Caco-2 (cell line): Measurements from ENCODE around the gene DDX3X. TPM values are rescaled to one million over a fixed set of nuclear protein-coding genes. Genes with fewer than 3 reads are reported as not detected.
"Not testable (repeated sequence)": the region's sequence is repeated elsewhere in the genome, so short reads cannot be mapped to it uniquely, and the experiment has no call there.

Experiments
- BruUV-seq: library from RNA; stranded (reverse); fragments of 400-500 nt; replicated peaks from 2 replicates; lab custom pipeline; 2021; lab: Mats Ljungman, UMichigan
- CTCF ChIA-PET: fragments of 300-600 bp; sonication (Branson Sonifier 250); formaldehyde crosslinking; loops from one replicate; lab custom pipeline; 2022; ENCODE audit warnings: antibody characterized with exemption; lab: Charles Lee
- POLR2A ChIA-PET: fragments of 300-600 bp; sonication (Branson Sonifier 250); formaldehyde crosslinking; loops from one replicate; lab custom pipeline; 2022; ENCODE audit warnings: antibody characterized with exemption; lab: Charles Lee
- DNase-seq, 2 experiments: peaks; one replicate each; pipeline versions ENCODE4 v3.0.0 to v3.0.0-alpha.2; 2020 to 2022
- H3K27me3 ChIP-seq: replicated peaks from 2 replicates; pipeline ENCODE4 v1.6.0; 2011; ENCODE audit warnings: low read length; ENCODE audit not compliant: control insufficient read depth, insufficient read depth
- H3K36me3 ChIP-seq: 2 replicates; pipeline ENCODE4 v1.5.1; 2011; ENCODE audit warnings: low read length; ENCODE audit not compliant: control insufficient read depth, insufficient read depth
- H3K4me1 ChIP-seq: fragments of 250-450 bp; sonication (Bioruptor Pico); 2 replicates; pipeline ENCODE4 v1.5.1; 2020; ENCODE audit warnings: mild to moderate bottlenecking
- H3K4me3 ChIP-seq: 2 replicates; pipeline ENCODE4 v1.5.1; 2011; ENCODE audit warnings: low read depth, mild to moderate bottlenecking, control low read depth, low read length
- H3K9me3 ChIP-seq: fragments of 250-450 bp; sonication (Bioruptor Pico); 2 replicates; pipeline ENCODE4 v1.5.1; 2020; ENCODE audit warnings: mild to moderate bottlenecking, moderate library complexity
- H3K27ac Mint-ChIP-seq: one replicate; pipeline ENCODE4 v1.8.0; 2022; ENCODE audit warnings: mixed read lengths; ENCODE audit not compliant: unreplicated experiment
- H3K27me3 Mint-ChIP-seq: one replicate; pipeline ENCODE4 v1.8.0; 2022; ENCODE audit warnings: mixed read lengths; ENCODE audit not compliant: insufficient read depth, unreplicated experiment
- H3K36me3 Mint-ChIP-seq: one replicate; pipeline ENCODE4 v1.8.0; 2022; ENCODE audit warnings: mild to moderate bottlenecking, mixed read lengths; ENCODE audit not compliant: insufficient read depth, unreplicated experiment
- H3K4me1 Mint-ChIP-seq: one replicate; pipeline ENCODE4 v1.8.0; 2022; ENCODE audit warnings: low read depth, mixed read lengths; ENCODE audit not compliant: unreplicated experiment
- H3K4me3 Mint-ChIP-seq: one replicate; pipeline ENCODE4 v1.8.0; 2022; ENCODE audit warnings: mild to moderate bottlenecking, moderate library complexity, mixed read lengths; ENCODE audit not compliant: unreplicated experiment
- H3K9me3 Mint-ChIP-seq: one replicate; pipeline ENCODE4 v1.8.0; 2022; ENCODE audit warnings: mixed read lengths; ENCODE audit not compliant: unreplicated experiment
- CTCF ChIP-seq, 2 experiments: fragments of 200-600 bp in 1 of 2; IDR thresholded peaks; 1 replicate in 1 of 2; 2 replicates in 1 of 2; pipeline versions ENCODE4 v1.5.1 to v1.8.0; 2011 to 2022; ENCODE audit warnings: antibody characterized with exemption in 1 of 2, control low read depth in 1 of 2, inconsistent platforms in 1 of 2, low read depth in 1 of 2, low read length in 1 of 2, mild to moderate bottlenecking in 1 of 2, moderate library complexity in 1 of 2; ENCODE audit not compliant: insufficient read depth in 1 of 2, severe bottlenecking in 1 of 2, unreplicated experiment in 1 of 2
- intact Hi-C: fragments of 100-400 bp; cut with micrococcal nuclease; formaldehyde crosslinking; loops from one replicate; pipeline ENCODE4 v1.10.0; 2022; ENCODE audit not compliant: unreplicated experiment
- total RNA-seq: library from RNA; stranded (reverse); gene quantifications from 2 replicates; pipeline ENCODE4 v1.2.3, GENCODE V29; 2022

DDX3X gene
- total RNA-seq, 1 experiment from 2014 or later = 302 TPM

DNA sequence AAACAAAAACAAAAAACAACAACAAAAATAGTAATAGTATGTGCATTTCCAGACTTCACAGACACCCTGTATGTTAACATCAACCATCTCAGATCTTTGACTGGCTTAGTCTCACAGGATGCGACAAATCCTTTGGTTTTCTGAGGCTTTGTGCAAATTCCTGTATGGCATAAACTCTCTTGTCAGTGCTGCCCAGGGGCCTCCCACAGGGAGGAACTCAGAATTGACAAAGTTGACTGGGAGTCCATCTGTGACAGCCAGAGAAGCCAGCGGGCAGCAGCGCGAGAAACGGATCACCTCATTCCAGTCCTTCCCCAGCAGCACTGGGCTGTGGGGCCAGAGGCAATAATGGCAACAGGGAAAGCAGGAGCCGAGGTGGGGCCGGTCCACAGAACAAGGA is 19.1 kb upstream of the DDX3X start:
- CTCF ChIA-PET = no interaction called here
- H3K36me3 ChIP-seq = no peaks in the 10 kb centered on the region
- no peak overlapping the region for H3K27ac Mint-ChIP-seq
- H3K9me3 Mint-ChIP-seq = no peaks in the 10 kb centered on the region
- no peaks in the 10 kb centered on the region for H3K4me1 ChIP-seq
- no peak overlapping the region for H3K4me3 ChIP-seq
- intact Hi-C loops = no loop called here
- no peaks in the 10 kb centered on the region for H3K27me3 ChIP-seq
- POLR2A ChIA-PET = no interaction called here
- H3K4me1 Mint-ChIP-seq = no peaks in the 10 kb centered on the region
- H3K4me3 Mint-ChIP-seq = no peak overlapping the region
- BruUV-seq = no TSS peak
- H3K9me3 ChIP-seq = no peaks in the 10 kb centered on the region
- DNase-seq = no peak
- no peaks in the 10 kb centered on the region for H3K36me3 Mint-ChIP-seq
- TF ChIP-seq CTCF (IDR thresholded peaks at IDR 0.05; ENCODE audit: insufficient read depth in 1 of 2, low read depth in 1 of 2, low read length in 1 of 2, severe bottlenecking in 1 of 2, unreplicated experiment in 1 of 2) = no peak
- H3K27me3 Mint-ChIP-seq = no peaks in the 10 kb centered on the region

- H3K27me3 ChIP-seq, H3K27me3 Mint-ChIP-seq, H3K36me3 ChIP-seq, H3K36me3 Mint-ChIP-seq, H3K4me3 Mint-ChIP-seq, H3K9me3 Mint-ChIP-seq, BruUV-seq, H3K9me3 ChIP-seq, CTCF ChIA-PET, H3K4me3 ChIP-seq, H3K4me1 Mint-ChIP-seq, H3K27ac Mint-ChIP-seq, DNase-seq, H3K4me1 ChIP-seq, POLR2A ChIA-PET, intact Hi-C loops: not testable (repeated sequence)
Measured at GRCh38 chrX:41316266-41316665, 17.7 kb upstream of the DDX3X start.

- Mint-ChIP-seq H3K27me3 (no peaks in the 10 kb centered on the region), H3K36me3 (no peaks in the 10 kb centered on the region), H3K9me3 (no peaks in the 10 kb centered on the region), H3K27ac (no peak overlapping the region), H3K4me3 (no peak overlapping the region), H3K4me1 (no peaks in the 10 kb centered on the region)
- POLR2A ChIA-PET = no interaction called here
- Histone ChIP-seq H3K36me3 (no peaks in the 10 kb centered on the region), H3K4me1 (no peaks in the 10 kb centered on the region), H3K4me3 (no peak overlapping the region), H3K9me3 (no peaks in the 10 kb centered on the region), H3K27me3 (no peaks in the 10 kb centered on the region)
- no peak for TF ChIP-seq CTCF (IDR thresholded peaks at IDR 0.05; ENCODE audit: insufficient read depth in 1 of 2, low read depth in 1 of 2, low read length in 1 of 2, severe bottlenecking in 1 of 2, unreplicated experiment in 1 of 2)
- CTCF ChIA-PET = interaction anchor here (0.6 kb wide), 1 partner anchor 172 kb away, joined by 6 read pairs; no protein-coding TSS in a partner anchor
- DNase-seq = no peak
- intact Hi-C loops = no loop called here
- no TSS peak for BruUV-seq
Measured at GRCh38 chrX:41317477-41318208, 16.3 kb upstream of the DDX3X start.
